ENCODE measurements around the gene ALAS1.

GRCh38 chr3:52176951-52177700 is 20.8 kb upstream of the ALAS1 start:
- TF ChIP-seq CTCF (IDR thresholded peaks at IDR 0.05; ENCODE audit: insufficient read depth, low read depth, low read length) (no peak), EZH2 (IDR thresholded peaks at IDR 0.05; ENCODE audit: insufficient read depth, low read length) (no peak)
